ENCODE results near the gene FHL3.
"Not testable (repeated sequence)": the region's sequence is repeated elsewhere in the genome, so short reads cannot be mapped to it uniquely, and the experiment has no call there.

FHL3 gene

DNA sequence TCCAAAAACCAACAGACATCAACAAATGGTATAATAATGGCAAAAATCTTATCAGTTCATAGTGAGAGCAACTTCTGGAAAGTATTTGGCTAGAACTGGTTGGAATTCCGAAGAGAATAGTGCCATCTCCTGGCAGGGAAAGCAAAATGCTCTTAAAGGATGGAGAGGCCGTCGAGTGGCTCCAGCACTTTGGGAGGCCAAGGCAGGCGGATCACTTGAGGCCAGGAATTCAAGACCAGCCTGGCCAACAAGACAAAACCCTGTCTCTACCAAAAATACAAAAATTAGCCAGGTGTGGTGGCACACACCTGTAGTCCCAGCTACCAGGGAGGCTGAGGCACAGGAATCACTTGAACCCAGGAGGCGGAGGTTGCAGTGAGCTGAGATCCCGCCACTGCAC is 30.2 kb downstream of the FHL3 start:
- H3K4me3 ChIP-seq (ENCODE audit: insufficient read depth in 1 of 2, low read depth in 1 of 2, low read length in 2 of 2); H3K14ac ChIP-seq (ENCODE audit: low read length in 2 of 2); H2BK15ac ChIP-seq (ENCODE audit: low read depth, poor library complexity, severe bottlenecking); H3K9ac ChIP-seq (ENCODE audit: low read length); H2AK5ac ChIP-seq (ENCODE audit: low read length, severe bottlenecking); H4K91ac ChIP-seq (ENCODE audit: low read length); H2AFZ ChIP-seq (ENCODE audit: low read depth, low read length); H2BK5ac ChIP-seq (ENCODE audit: low read depth, low read length, poor library complexity, severe bottlenecking); H3K4ac ChIP-seq (ENCODE audit: low read depth in 1 of 2, low read length in 2 of 2); H4K8ac ChIP-seq (ENCODE audit: low read length); H3K27me3 ChIP-seq (ENCODE audit: control insufficient read depth in 1 of 2, insufficient read depth in 1 of 2, low read length in 2 of 2); H3K4me1 ChIP-seq (ENCODE audit: control insufficient read depth, insufficient read depth, low read depth, low read length); H3K23ac ChIP-seq (ENCODE audit: low read length in 2 of 2); H3K18ac ChIP-seq (ENCODE audit: low read depth in 1 of 2, low read length in 2 of 2); H3K27ac ChIP-seq (ENCODE audit: low read length, poor library complexity, severe bottlenecking); H2BK120ac ChIP-seq (ENCODE audit: low read depth, low read length); H2BK12ac ChIP-seq (ENCODE audit: low read length in 2 of 2); H3K9me3 ChIP-seq (ENCODE audit: control insufficient read depth, low read length); H3K79me1 ChIP-seq (replicated peaks; ENCODE audit: low read length, poor library complexity, severe bottlenecking); H3K4me2 ChIP-seq (ENCODE audit: low read length, poor library complexity, severe bottlenecking): not testable (repeated sequence)
- DNase-seq = peak; percentile 61
- H3K36me3 ChIP-seq (ENCODE audit: control insufficient read depth in 1 of 2, insufficient read depth in 2 of 2, low read depth in 1 of 2, low read length in 2 of 2) = peaks cover 40 to 60% of the 10 kb centered on the region in 2 experiments
- 70% methylated on average over 6 of the region's 6 CpGs for WGBS

DNA sequence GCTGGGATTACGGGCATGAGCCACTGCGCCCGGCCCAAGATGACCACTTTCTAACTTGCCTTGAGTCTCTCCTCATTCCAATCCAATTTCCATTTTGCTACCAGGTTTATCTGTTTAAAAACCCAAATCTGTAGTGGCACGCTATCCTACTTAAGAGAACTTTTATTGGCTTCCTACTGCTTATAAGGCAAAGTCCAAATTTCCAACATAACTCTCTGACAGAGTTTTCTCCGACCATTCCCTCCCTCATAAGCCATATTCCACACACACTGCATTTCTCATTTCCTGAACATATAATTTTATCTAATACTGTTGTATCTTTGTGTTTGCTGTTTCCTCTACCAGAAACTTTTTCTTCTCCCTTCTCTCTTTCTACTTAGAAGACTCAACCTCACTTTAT is 30.7 kb downstream of the FHL3 start:
- Histone ChIP-seq H3K79me1 (replicated peaks; ENCODE audit: low read length, poor library complexity, severe bottlenecking) (peaks cover 12% of the 10 kb centered on the region), H4K8ac (ENCODE audit: low read length) (no peak overlapping the region), H3K36me3 (ENCODE audit: control insufficient read depth in 1 of 2, insufficient read depth in 2 of 2, low read depth in 1 of 2, low read length in 2 of 2) (peaks cover 39 to 60% of the 10 kb centered on the region in 2 experiments), H2AFZ (ENCODE audit: low read depth, low read length) (no peak overlapping the region), H3K9ac (ENCODE audit: low read length) (no peak overlapping the region), H2BK5ac (ENCODE audit: low read depth, low read length, poor library complexity, severe bottlenecking) (no peak overlapping the region), H3K23ac (ENCODE audit: low read length in 2 of 2) (no peak overlapping the region), H2BK12ac (ENCODE audit: low read length in 2 of 2) (no peak overlapping the region), H2BK15ac (ENCODE audit: low read depth, poor library complexity, severe bottlenecking) (no peak overlapping the region), H3K27ac (ENCODE audit: low read length, poor library complexity, severe bottlenecking) (no peak overlapping the region), H3K4me3 (ENCODE audit: insufficient read depth in 1 of 2, low read depth in 1 of 2, low read length in 2 of 2) (no peak overlapping the region), H3K4me2 (ENCODE audit: low read length, poor library complexity, severe bottlenecking) (no peak overlapping the region), H3K4me1 (ENCODE audit: control insufficient read depth, insufficient read depth, low read depth, low read length) (no peaks in the 10 kb centered on the region), H3K18ac (ENCODE audit: low read depth in 1 of 2, low read length in 2 of 2) (no peak overlapping the region), H2BK120ac (ENCODE audit: low read depth, low read length) (no peak overlapping the region), H3K9me3 (ENCODE audit: control insufficient read depth, low read length) (no peaks in the 10 kb centered on the region), H3K27me3 (ENCODE audit: control insufficient read depth in 1 of 2, insufficient read depth in 1 of 2, low read length in 2 of 2) (no peaks in the 10 kb centered on the region), H3K4ac (ENCODE audit: low read depth in 1 of 2, low read length in 2 of 2) (no peak overlapping the region), H2AK5ac (ENCODE audit: low read length, severe bottlenecking) (no peak overlapping the region), H4K91ac (ENCODE audit: low read length) (no peak overlapping the region), H3K14ac (ENCODE audit: low read length in 2 of 2) (no peak overlapping the region)
- WGBS = over 99% methylated on average over 5 of the region's 5 CpGs
- no peak for DNase-seq

DNA sequence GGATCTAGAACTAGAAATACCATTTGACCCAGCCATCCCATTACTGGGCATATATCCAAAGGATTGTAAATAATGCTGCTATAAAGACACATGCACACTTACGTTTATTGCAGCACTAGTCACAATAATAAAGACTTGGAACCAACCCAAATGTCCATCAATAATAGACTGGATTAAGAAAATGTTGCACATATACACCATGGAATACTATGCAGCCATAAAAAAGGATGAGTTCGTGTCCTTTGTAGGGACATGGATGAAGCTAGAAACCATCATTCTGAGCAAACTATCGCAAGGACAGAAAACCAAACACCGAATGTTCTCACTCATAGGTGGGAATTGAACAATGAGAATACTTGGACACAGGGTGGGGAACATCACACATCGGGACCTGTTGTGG is 31.6 kb downstream of the FHL3 start:
- H2BK15ac ChIP-seq (ENCODE audit: low read depth, poor library complexity, severe bottlenecking); H3K4me3 ChIP-seq (ENCODE audit: insufficient read depth in 1 of 2, low read depth in 1 of 2, low read length in 2 of 2); H3K4me1 ChIP-seq (ENCODE audit: control insufficient read depth, insufficient read depth, low read depth, low read length); DNase-seq; H2AK5ac ChIP-seq (ENCODE audit: low read length, severe bottlenecking); H3K4ac ChIP-seq (ENCODE audit: low read depth in 1 of 2, low read length in 2 of 2); H4K91ac ChIP-seq (ENCODE audit: low read length); H2BK12ac ChIP-seq (ENCODE audit: low read length in 2 of 2); H2BK5ac ChIP-seq (ENCODE audit: low read depth, low read length, poor library complexity, severe bottlenecking); H3K23ac ChIP-seq (ENCODE audit: low read length in 2 of 2); H3K14ac ChIP-seq (ENCODE audit: low read length in 2 of 2); H3K4me2 ChIP-seq (ENCODE audit: low read length, poor library complexity, severe bottlenecking); H3K9me3 ChIP-seq (ENCODE audit: control insufficient read depth, low read length); H2AFZ ChIP-seq (ENCODE audit: low read depth, low read length); H3K27ac ChIP-seq (ENCODE audit: low read length, poor library complexity, severe bottlenecking); H4K8ac ChIP-seq (ENCODE audit: low read length); H3K27me3 ChIP-seq (ENCODE audit: control insufficient read depth in 1 of 2, insufficient read depth in 1 of 2, low read length in 2 of 2); H3K9ac ChIP-seq (ENCODE audit: low read length); H2BK120ac ChIP-seq (ENCODE audit: low read depth, low read length); H3K79me1 ChIP-seq (replicated peaks; ENCODE audit: low read length, poor library complexity, severe bottlenecking); H3K18ac ChIP-seq (ENCODE audit: low read depth in 1 of 2, low read length in 2 of 2): not testable (repeated sequence)
- 98% methylated on average over 4 of the region's 5 CpGs for WGBS
- H3K36me3 ChIP-seq (ENCODE audit: control insufficient read depth in 1 of 2, insufficient read depth in 2 of 2, low read depth in 1 of 2, low read length in 2 of 2) = peaks cover 38 to 60% of the 10 kb centered on the region in 2 experiments

DNA sequence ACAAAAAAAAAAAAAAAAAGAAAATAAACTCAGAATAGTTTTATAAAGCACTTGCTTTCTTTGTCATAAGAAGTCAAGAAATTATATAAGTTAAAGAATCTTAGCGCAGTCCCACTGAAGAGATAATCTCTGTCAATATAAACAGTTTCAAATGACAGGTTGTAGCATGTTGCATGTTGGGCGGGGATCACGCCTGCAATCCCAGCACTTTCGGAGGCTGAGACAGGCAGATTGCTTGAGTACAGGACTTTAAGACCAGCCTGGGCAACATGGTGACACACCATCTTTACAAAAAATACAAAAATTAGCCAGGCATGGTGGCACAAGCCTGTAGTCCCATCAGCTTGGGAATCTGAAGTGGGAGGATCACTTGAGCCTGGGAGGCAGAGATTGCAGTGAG is 40.0 kb downstream of the FHL3 start:
- no peak overlapping the region for H3K4ac ChIP-seq (ENCODE audit: low read depth in 1 of 2, low read length in 2 of 2)
- no peak overlapping the region for H2BK120ac ChIP-seq (ENCODE audit: low read depth, low read length)
- no peak overlapping the region for H2AFZ ChIP-seq (ENCODE audit: low read depth, low read length)
- no peak overlapping the region for H3K14ac ChIP-seq (ENCODE audit: low read length in 2 of 2)
- no peak overlapping the region for H3K4me2 ChIP-seq (ENCODE audit: low read length, poor library complexity, severe bottlenecking)
- H2BK5ac ChIP-seq (ENCODE audit: low read depth, low read length, poor library complexity, severe bottlenecking) = no peak overlapping the region
- H2BK12ac ChIP-seq (ENCODE audit: low read length in 2 of 2) = no peak overlapping the region
- H3K79me1 ChIP-seq (replicated peaks; ENCODE audit: low read length, poor library complexity, severe bottlenecking) = peaks cover 9% of the 10 kb centered on the region
- no peak overlapping the region for H2BK15ac ChIP-seq (ENCODE audit: low read depth, poor library complexity, severe bottlenecking)
- peaks cover 49 to 64% of the 10 kb centered on the region in 2 experiments for H3K36me3 ChIP-seq (ENCODE audit: control insufficient read depth in 1 of 2, insufficient read depth in 2 of 2, low read depth in 1 of 2, low read length in 2 of 2)
- no peak overlapping the region for H4K8ac ChIP-seq (ENCODE audit: low read length)
- H3K4me1 ChIP-seq (ENCODE audit: control insufficient read depth, insufficient read depth, low read depth, low read length) = no peaks in the 10 kb centered on the region
- H3K27ac ChIP-seq (ENCODE audit: low read length, poor library complexity, severe bottlenecking) = no peak overlapping the region
- no peak overlapping the region for H2AK5ac ChIP-seq (ENCODE audit: low read length, severe bottlenecking)
- H3K18ac ChIP-seq (ENCODE audit: low read depth in 1 of 2, low read length in 2 of 2) = no peak overlapping the region
- no peaks in the 10 kb centered on the region for H3K9me3 ChIP-seq (ENCODE audit: control insufficient read depth, low read length)
- WGBS = 100% methylated on average over 4 of the region's 4 CpGs
- no peak overlapping the region for H4K91ac ChIP-seq (ENCODE audit: low read length)
- no peak for DNase-seq
- no peak overlapping the region for H3K9ac ChIP-seq (ENCODE audit: low read length)
- no peaks in the 10 kb centered on the region for H3K27me3 ChIP-seq (ENCODE audit: control insufficient read depth in 1 of 2, insufficient read depth in 1 of 2, low read length in 2 of 2)
- no peak overlapping the region for H3K23ac ChIP-seq (ENCODE audit: low read length in 2 of 2)
- no peak overlapping the region for H3K4me3 ChIP-seq (ENCODE audit: insufficient read depth in 1 of 2, low read depth in 1 of 2, low read length in 2 of 2)
